WTC11 (cell line): ENCODE data around the gene CDK4. TPM values are rescaled to one million over a fixed set of nuclear protein-coding genes. Genes with fewer than 3 reads are reported as not detected.

Experiments
- ATAC-seq: fragments of 200-7000 bp; cut with Tn5 transposase; 2 replicates; pipeline ENCODE4 v1.10.0; 2021; ENCODE audit warnings: mild to moderate bottlenecking, moderate library complexity
- CTCF ChIA-PET: fragments of 300-600 bp; sonication (Branson Sonifier 250); formaldehyde crosslinking; loops from one replicate; lab custom pipeline; 2021; ENCODE audit warnings: antibody characterized with exemption; lab: Charles Lee
- POLR2A ChIA-PET: fragments of 350-600 bp; sonication (Branson Sonifier 250); formaldehyde crosslinking; loops from one replicate; lab custom pipeline; 2021; ENCODE audit warnings: antibody characterized with exemption; lab: Charles Lee
- DNase-seq: peaks from one replicate; pipeline ENCODE4 v3.0.0; 2021; ENCODE audit warnings: low spot score
- H3K27ac Mint-ChIP-seq: 2 replicates; pipeline ENCODE4 v1.8.0; 2021; ENCODE audit warnings: mixed read lengths
- H3K27me3 Mint-ChIP-seq: 2 replicates; pipeline ENCODE4 v1.8.0; 2021; ENCODE audit warnings: low read depth, mild to moderate bottlenecking, moderate library complexity, mixed read lengths
- H3K36me3 Mint-ChIP-seq: 2 replicates; pipeline ENCODE4 v1.8.0; 2021; ENCODE audit warnings: mixed read lengths
- H3K4me1 Mint-ChIP-seq: 2 replicates; pipeline ENCODE4 v1.8.0; 2022; ENCODE audit warnings: mixed read lengths
- H3K4me3 Mint-ChIP-seq: 2 replicates; pipeline ENCODE4 v1.8.0; 2021; ENCODE audit warnings: mild to moderate bottlenecking, moderate library complexity, mixed read lengths
- H3K9me3 Mint-ChIP-seq: 2 replicates; pipeline ENCODE4 v1.8.0; 2021; ENCODE audit warnings: mixed read lengths
- JAZF1 ChIP-seq: fragments of 250-450 bp; sonication (Bioruptor Pico); IDR thresholded peaks from 2 replicates; pipeline ENCODE4 v1.9.0; 2021; ENCODE audit warnings: moderate library complexity, mild to moderate bottlenecking, inconsistent platforms
- NFE2L1 ChIP-seq: sonication (generic); formaldehyde crosslinking; IDR thresholded peaks from 2 replicates; pipeline ENCODE4 v1.8.1; 2023; ENCODE audit warnings: missing genetic modification reagents
- OVOL2 ChIP-seq: fragments of 250-450 bp; sonication (Bioruptor Pico); IDR thresholded peaks from 2 replicates; pipeline ENCODE4 v1.9.0; 2021; ENCODE audit warnings: mild to moderate bottlenecking, borderline replicate concordance
- SMAD3 ChIP-seq: sonication (generic); formaldehyde crosslinking; IDR thresholded peaks from 2 replicates; pipeline ENCODE4 v1.8.0; 2022; ENCODE audit warnings: missing genetic modification reagents, mild to moderate bottlenecking, borderline replicate concordance
- SP1 ChIP-seq: sonication (generic); formaldehyde crosslinking; conservative IDR thresholded peaks from 2 replicates; pipeline ENCODE4 v1.8.1; 2022; ENCODE audit warnings: missing genetic modification reagents
- TP53 ChIP-seq: sonication (generic); formaldehyde crosslinking; IDR thresholded peaks from 2 replicates; pipeline ENCODE4 v1.8.1; 2023; ENCODE audit warnings: mild to moderate bottlenecking, missing genetic modification reagents
- total RNA-seq: library from RNA; stranded (reverse); gene quantifications from 3 replicates; pipeline ENCODE4 v1.2.3, GENCODE V29; 2021
- TF ChIP-seq, protein P1 (sequence below): fragments of 250-450 bp; sonication (Bioruptor Pico); IDR thresholded peaks from 2 replicates; pipeline ENCODE4 v1.9.0; 2021; ENCODE audit warnings: mild to moderate bottlenecking
- TF ChIP-seq, protein P2 (sequence below): fragments of 250-450 bp; sonication (Bioruptor Pico); conservative IDR thresholded peaks from 2 replicates; pipeline ENCODE4 v1.9.0; 2021; ENCODE audit warnings: mild to moderate bottlenecking
- TF ChIP-seq, protein P3 (sequence below): sonication (generic); formaldehyde crosslinking; IDR thresholded peaks from 2 replicates; pipeline ENCODE4 v1.8.0; 2022; ENCODE audit warnings: missing genetic modification reagents
- TF ChIP-seq, protein P4 (sequence below): sonication (generic); formaldehyde crosslinking; IDR thresholded peaks from 2 replicates; pipeline ENCODE4 v1.8.0; 2022; ENCODE audit warnings: mild to moderate bottlenecking, missing genetic modification reagents
- TF ChIP-seq, protein P5 (sequence below): sonication (generic); formaldehyde crosslinking; IDR thresholded peaks from 2 replicates; pipeline ENCODE4 v1.8.1; 2022; ENCODE audit warnings: low read depth, missing genetic modification reagents, borderline replicate concordance
- TF ChIP-seq, protein P6 (sequence below): sonication (generic); formaldehyde crosslinking; conservative IDR thresholded peaks from 2 replicates; pipeline ENCODE4 v1.8.1; 2023; ENCODE audit warnings: mild to moderate bottlenecking, low read depth, missing genetic modification reagents, moderate library complexity
- TF ChIP-seq, protein P7 (sequence below): sonication (generic); formaldehyde crosslinking; IDR thresholded peaks from 2 replicates; pipeline ENCODE4 v1.8.1; 2023; ENCODE audit warnings: mild to moderate bottlenecking, missing genetic modification reagents
- TF ChIP-seq, protein P8 (sequence below): fragments of 250-450 bp; sonication (Bioruptor Pico); IDR thresholded peaks from 2 replicates; pipeline ENCODE4 v2.1.2; 2022; ENCODE audit warnings: mild to moderate bottlenecking, moderate library complexity

Gene CDK4
- total RNA-seq, 1 experiment from 2014 or later: 152 TPM

DNA sequence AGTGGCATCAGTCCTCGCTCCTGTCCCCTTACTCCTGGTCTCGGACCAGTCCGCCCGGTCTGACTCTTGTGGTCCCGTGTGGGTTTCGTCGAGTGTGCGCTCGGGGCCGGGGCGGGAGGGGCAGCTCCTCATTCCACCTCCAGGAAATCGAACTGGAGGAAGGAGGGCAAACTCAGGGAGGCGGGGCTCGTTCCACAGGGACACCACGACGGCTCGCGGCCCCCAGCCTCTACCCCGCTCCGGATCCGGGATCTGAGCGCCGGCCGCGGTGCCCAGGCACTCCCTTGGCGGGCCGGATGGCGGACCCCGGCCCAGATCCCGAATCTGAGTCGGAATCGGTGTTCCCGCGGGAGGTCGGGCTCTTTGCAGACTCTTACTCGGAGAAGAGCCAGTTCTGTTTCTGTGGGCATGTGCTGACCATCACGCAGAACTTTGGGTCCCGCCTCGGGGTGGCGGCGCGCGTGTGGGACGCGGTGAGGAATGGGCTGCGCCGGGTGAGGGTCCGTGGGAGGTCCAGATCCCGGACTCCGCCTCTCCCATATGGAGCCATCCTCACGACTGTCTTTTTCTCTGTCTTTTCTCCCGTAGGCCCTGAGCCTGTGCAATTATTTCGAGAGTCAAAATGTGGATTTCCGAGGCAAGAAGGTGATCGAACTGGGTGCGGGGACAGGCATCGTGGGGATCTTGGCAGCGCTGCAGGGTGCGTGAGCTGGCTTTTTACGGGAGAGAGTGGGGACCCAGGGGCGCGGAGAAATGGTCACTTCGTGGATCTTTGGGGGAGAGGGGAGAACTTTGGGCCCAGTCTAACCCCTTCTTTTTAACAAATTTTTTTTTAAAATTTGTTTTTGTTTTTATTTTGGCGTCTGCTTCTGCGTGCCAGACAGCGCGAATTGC, 20.6 kb upstream of the CDK4 start, which contains the start of gene EEF1AKMT3:
Gene EEF1AKMT3, plus strand, starts transcription at position 186 of the 894 bp plus-strand sequence. Its CDS starts 111 bp downstream, at position 297.
- DNase-seq: peak; percentile 63
- CTCF ChIA-PET: interaction anchor here (0.6 to 1.5 kb wide), 11 partner anchors 9 to 1089 kb away, joined by 3 to 19 read pairs (median 3); partner anchors contain the start of gene TSFM

More for the DNA sequence above, 20.6 kb upstream of the CDK4 start, which contains the start of gene EEF1AKMT3:
- Mint-ChIP-seq H3K27me3 (peaks cover 23% of the 10 kb centered on the region), H3K9me3 (no peaks in the 10 kb centered on the region), H3K4me1 (peaks cover 6% of the 10 kb centered on the region; the same call in 1 of the 2 replicates), H3K27ac (peak within 1 kb of the TSS; percentile 100), H3K36me3 (peaks cover 23% of the 10 kb centered on the region), H3K4me3 (peak within 1 kb of the TSS; percentile 97)
- TF ChIP-seq, protein P1, sequence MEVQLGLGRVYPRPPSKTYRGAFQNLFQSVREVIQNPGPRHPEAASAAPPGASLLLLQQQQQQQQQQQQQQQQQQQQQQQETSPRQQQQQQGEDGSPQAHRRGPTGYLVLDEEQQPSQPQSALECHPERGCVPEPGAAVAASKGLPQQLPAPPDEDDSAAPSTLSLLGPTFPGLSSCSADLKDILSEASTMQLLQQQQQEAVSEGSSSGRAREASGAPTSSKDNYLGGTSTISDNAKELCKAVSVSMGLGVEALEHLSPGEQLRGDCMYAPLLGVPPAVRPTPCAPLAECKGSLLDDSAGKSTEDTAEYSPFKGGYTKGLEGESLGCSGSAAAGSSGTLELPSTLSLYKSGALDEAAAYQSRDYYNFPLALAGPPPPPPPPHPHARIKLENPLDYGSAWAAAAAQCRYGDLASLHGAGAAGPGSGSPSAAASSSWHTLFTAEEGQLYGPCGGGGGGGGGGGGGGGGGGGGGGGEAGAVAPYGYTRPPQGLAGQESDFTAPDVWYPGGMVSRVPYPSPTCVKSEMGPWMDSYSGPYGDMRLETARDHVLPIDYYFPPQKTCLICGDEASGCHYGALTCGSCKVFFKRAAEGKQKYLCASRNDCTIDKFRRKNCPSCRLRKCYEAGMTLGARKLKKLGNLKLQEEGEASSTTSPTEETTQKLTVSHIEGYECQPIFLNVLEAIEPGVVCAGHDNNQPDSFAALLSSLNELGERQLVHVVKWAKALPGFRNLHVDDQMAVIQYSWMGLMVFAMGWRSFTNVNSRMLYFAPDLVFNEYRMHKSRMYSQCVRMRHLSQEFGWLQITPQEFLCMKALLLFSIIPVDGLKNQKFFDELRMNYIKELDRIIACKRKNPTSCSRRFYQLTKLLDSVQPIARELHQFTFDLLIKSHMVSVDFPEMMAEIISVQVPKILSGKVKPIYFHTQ (CRISPR knock-in tag): no peak
- TF ChIP-seq, protein P2, sequence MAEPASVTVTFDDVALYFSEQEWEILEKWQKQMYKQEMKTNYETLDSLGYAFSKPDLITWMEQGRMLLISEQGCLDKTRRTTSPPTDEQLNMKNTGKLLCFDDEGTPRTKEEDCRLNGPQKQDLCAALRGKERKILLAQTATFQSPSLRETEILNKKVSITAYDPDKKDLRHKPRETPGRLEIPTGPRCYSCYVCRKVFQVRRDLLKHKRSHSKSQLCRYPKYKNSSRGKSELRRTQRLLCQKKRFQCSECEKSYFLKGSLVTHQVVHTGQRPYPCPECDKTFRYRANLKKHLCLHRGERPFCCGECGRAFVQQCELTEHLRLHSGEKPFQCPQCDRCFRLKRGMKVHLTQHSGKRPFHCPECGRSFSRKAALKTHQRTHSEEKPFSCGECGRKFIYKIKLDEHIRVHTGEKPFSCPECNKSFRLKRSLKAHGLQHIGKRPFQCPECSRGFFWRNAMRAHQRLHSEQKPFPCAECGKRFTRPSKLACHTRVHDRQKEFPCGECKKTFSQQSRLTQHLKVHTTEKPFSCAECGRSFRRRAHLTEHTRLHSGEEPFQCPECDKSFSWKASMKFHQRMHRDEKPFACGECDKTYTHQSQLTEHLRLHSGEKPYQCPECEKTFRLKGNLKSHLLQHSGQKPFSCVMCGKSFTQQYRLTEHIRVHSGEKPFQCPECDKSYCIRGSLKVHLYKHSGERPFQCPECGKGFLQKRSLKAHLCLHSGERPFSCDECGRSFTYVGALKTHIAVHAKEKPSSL: no peak
- TF ChIP-seq, protein P3, sequence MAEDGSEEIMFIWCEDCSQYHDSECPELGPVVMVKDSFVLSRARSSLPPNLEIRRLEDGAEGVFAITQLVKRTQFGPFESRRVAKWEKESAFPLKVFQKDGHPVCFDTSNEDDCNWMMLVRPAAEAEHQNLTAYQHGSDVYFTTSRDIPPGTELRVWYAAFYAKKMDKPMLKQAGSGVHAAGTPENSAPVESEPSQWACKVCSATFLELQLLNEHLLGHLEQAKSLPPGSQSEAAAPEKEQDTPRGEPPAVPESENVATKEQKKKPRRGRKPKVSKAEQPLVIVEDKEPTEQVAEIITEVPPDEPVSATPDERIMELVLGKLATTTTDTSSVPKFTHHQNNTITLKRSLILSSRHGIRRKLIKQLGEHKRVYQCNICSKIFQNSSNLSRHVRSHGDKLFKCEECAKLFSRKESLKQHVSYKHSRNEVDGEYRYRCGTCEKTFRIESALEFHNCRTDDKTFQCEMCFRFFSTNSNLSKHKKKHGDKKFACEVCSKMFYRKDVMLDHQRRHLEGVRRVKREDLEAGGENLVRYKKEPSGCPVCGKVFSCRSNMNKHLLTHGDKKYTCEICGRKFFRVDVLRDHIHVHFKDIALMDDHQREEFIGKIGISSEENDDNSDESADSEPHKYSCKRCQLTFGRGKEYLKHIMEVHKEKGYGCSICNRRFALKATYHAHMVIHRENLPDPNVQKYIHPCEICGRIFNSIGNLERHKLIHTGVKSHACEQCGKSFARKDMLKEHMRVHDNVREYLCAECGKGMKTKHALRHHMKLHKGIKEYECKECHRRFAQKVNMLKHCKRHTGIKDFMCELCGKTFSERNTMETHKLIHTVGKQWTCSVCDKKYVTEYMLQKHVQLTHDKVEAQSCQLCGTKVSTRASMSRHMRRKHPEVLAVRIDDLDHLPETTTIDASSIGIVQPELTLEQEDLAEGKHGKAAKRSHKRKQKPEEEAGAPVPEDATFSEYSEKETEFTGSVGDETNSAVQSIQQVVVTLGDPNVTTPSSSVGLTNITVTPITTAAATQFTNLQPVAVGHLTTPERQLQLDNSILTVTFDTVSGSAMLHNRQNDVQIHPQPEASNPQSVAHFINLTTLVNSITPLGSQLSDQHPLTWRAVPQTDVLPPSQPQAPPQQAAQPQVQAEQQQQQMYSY (CRISPR knock-in tag): no peak
- TF ChIP-seq, protein P4, sequence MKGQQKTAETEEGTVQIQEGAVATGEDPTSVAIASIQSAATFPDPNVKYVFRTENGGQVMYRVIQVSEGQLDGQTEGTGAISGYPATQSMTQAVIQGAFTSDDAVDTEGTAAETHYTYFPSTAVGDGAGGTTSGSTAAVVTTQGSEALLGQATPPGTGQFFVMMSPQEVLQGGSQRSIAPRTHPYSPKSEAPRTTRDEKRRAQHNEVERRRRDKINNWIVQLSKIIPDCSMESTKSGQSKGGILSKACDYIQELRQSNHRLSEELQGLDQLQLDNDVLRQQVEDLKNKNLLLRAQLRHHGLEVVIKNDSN: 0 out of 2 replicates have a peak, but pooled peaks have one; percentile 21
- TF ChIP-seq JAZF1 (CRISPR knock-in tag) (no peak), NFE2L1 (CRISPR knock-in tag) (no peak), TP53 (no peak), OVOL2 (CRISPR knock-in tag) (no peak), SMAD3 (CRISPR knock-in tag) (peak; percentile 71; the same call in 1 of the 2 replicates), SP1 (no peak)
- TF ChIP-seq, protein P5, sequence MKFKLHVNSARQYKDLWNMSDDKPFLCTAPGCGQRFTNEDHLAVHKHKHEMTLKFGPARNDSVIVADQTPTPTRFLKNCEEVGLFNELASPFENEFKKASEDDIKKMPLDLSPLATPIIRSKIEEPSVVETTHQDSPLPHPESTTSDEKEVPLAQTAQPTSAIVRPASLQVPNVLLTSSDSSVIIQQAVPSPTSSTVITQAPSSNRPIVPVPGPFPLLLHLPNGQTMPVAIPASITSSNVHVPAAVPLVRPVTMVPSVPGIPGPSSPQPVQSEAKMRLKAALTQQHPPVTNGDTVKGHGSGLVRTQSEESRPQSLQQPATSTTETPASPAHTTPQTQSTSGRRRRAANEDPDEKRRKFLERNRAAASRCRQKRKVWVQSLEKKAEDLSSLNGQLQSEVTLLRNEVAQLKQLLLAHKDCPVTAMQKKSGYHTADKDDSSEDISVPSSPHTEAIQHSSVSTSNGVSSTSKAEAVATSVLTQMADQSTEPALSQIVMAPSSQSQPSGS: no peak
- TF ChIP-seq, protein P6, sequence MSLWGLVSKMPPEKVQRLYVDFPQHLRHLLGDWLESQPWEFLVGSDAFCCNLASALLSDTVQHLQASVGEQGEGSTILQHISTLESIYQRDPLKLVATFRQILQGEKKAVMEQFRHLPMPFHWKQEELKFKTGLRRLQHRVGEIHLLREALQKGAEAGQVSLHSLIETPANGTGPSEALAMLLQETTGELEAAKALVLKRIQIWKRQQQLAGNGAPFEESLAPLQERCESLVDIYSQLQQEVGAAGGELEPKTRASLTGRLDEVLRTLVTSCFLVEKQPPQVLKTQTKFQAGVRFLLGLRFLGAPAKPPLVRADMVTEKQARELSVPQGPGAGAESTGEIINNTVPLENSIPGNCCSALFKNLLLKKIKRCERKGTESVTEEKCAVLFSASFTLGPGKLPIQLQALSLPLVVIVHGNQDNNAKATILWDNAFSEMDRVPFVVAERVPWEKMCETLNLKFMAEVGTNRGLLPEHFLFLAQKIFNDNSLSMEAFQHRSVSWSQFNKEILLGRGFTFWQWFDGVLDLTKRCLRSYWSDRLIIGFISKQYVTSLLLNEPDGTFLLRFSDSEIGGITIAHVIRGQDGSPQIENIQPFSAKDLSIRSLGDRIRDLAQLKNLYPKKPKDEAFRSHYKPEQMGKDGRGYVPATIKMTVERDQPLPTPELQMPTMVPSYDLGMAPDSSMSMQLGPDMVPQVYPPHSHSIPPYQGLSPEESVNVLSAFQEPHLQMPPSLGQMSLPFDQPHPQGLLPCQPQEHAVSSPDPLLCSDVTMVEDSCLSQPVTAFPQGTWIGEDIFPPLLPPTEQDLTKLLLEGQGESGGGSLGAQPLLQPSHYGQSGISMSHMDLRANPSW: no peak
- TF ChIP-seq, protein P7, sequence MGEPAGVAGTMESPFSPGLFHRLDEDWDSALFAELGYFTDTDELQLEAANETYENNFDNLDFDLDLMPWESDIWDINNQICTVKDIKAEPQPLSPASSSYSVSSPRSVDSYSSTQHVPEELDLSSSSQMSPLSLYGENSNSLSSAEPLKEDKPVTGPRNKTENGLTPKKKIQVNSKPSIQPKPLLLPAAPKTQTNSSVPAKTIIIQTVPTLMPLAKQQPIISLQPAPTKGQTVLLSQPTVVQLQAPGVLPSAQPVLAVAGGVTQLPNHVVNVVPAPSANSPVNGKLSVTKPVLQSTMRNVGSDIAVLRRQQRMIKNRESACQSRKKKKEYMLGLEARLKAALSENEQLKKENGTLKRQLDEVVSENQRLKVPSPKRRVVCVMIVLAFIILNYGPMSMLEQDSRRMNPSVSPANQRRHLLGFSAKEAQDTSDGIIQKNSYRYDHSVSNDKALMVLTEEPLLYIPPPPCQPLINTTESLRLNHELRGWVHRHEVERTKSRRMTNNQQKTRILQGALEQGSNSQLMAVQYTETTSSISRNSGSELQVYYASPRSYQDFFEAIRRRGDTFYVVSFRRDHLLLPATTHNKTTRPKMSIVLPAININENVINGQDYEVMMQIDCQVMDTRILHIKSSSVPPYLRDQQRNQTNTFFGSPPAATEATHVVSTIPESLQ (CRISPR knock-in tag): no peak
- TF ChIP-seq, protein P8, sequence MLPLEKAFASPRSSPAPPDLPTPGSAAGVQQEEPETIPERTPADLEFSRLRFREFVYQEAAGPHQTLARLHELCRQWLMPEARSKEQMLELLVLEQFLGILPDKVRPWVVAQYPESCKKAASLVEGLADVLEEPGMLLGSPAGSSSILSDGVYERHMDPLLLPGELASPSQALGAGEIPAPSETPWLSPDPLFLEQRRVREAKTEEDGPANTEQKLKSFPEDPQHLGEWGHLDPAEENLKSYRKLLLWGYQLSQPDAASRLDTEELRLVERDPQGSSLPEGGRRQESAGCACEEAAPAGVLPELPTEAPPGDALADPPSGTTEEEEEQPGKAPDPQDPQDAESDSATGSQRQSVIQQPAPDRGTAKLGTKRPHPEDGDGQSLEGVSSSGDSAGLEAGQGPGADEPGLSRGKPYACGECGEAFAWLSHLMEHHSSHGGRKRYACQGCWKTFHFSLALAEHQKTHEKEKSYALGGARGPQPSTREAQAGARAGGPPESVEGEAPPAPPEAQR (CRISPR knock-in tag): no peak
- ATAC-seq: peak; percentile 28
- POLR2A ChIA-PET: interaction anchor here (0.8 to 1.0 kb wide), 9 partner anchors 8 to 80 kb away, joined by 3 to 6 read pairs (median 3); partner anchors contain the start of genes CDK4, CTDSP2 and TSPAN31
